A549 (cell line): ENCODE data around the gene PCK1.
A peak's percentile ranks its signal among the peaks of the same experiment; 100 is the strongest.

Source experiments
- CBX8 ChIP-seq: fragments of 200-600 bp; sonication (generic); IDR thresholded peaks from 2 replicates; pipeline ENCODE4 v1.6.1; 2016
- CEBPB ChIP-seq, 2 experiments: fragments of >200 bp in 1 of 2; sonication (Bioruptor Twin) in 1 of 2; formaldehyde crosslinking in 1 of 2; IDR thresholded peaks; 2 replicates each; pipeline ENCODE4 v1.6.1; 2012 to 2016
- MAX ChIP-seq: IDR thresholded peaks from 2 replicates; pipeline ENCODE4 v1.6.1; 2012
- SMC3 ChIP-seq: fragments of >200 bp; sonication (Bioruptor Twin); formaldehyde crosslinking; IDR thresholded peaks from 3 replicates; pipeline ENCODE4 v1.6.1; 2018; ENCODE audit warnings: inconsistent platforms
- ZC3H11A ChIP-seq: fragments of 450-650 bp; IDR thresholded peaks from 2 replicates; pipeline ENCODE4 v1.6.1; 2014; ENCODE audit warnings: antibody characterized with exemption, mild to moderate bottlenecking
- TF ChIP-seq, protein P1 (sequence below): fragments of >200 bp; sonication (Bioruptor Twin); formaldehyde crosslinking; IDR thresholded peaks from 3 replicates; pipeline ENCODE4 v1.5.1; 2016
- TF ChIP-seq, protein P2 (sequence below): IDR thresholded peaks from 2 replicates; pipeline ENCODE4 v1.6.1; 2012

GRCh38 chr20:57514273-57514751 is 46.6 kb upstream of the PCK1 start:
- TF ChIP-seq, protein P1, sequence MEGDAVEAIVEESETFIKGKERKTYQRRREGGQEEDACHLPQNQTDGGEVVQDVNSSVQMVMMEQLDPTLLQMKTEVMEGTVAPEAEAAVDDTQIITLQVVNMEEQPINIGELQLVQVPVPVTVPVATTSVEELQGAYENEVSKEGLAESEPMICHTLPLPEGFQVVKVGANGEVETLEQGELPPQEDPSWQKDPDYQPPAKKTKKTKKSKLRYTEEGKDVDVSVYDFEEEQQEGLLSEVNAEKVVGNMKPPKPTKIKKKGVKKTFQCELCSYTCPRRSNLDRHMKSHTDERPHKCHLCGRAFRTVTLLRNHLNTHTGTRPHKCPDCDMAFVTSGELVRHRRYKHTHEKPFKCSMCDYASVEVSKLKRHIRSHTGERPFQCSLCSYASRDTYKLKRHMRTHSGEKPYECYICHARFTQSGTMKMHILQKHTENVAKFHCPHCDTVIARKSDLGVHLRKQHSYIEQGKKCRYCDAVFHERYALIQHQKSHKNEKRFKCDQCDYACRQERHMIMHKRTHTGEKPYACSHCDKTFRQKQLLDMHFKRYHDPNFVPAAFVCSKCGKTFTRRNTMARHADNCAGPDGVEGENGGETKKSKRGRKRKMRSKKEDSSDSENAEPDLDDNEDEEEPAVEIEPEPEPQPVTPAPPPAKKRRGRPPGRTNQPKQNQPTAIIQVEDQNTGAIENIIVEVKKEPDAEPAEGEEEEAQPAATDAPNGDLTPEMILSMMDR = peak; percentile 90
- TF ChIP-seq CEBPB (IDR thresholded peaks at IDR 0.05) (no peak), CBX8 (no peak), ZC3H11A (no peak), MAX (no peak), SMC3 (peak; percentile 99)
- TF ChIP-seq, protein P2, sequence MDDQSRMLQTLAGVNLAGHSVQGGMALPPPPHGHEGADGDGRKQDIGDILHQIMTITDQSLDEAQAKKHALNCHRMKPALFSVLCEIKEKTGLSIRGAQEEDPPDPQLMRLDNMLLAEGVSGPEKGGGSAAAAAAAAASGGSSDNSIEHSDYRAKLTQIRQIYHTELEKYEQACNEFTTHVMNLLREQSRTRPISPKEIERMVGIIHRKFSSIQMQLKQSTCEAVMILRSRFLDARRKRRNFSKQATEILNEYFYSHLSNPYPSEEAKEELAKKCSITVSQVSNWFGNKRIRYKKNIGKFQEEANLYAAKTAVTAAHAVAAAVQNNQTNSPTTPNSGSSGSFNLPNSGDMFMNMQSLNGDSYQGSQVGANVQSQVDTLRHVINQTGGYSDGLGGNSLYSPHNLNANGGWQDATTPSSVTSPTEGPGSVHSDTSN = no peak
